Esophagus squamous epithelium (tissue), 4 donors: Measurements from ENCODE around the gene PGAP2.

Source experiments
- CTCF ChIP-seq, 6 experiments: fragments of 450-650 bp in 4 of 6; fragments of 200-600 bp in 2 of 6; sonication (generic) in 2 of 6; IDR thresholded peaks; one replicate each; pipeline ENCODE4 v1.5.1; 2016 to 2019; ENCODE audit warnings: antibody characterized with exemption in 6 of 6, mild to moderate bottlenecking in 4 of 6, moderate library complexity in 4 of 6
- POLR2A ChIP-seq, 4 donors: fragments of 450-650 bp; IDR thresholded peaks; one replicate each; pipeline ENCODE4 v1.6.1; 2017; ENCODE audit warnings: antibody characterized with exemption in 4 of 4, mild to moderate bottlenecking in 4 of 4, moderate library complexity in 3 of 4

- no peak for TF ChIP-seq CTCF (IDR thresholded peaks at IDR 0.05)
- no peak for TF ChIP-seq POLR2A (IDR thresholded peaks at IDR 0.05)
Measured at GRCh38 chr11:3860375-3860774, 52.0 kb downstream of the PGAP2 start.
